Loucy (cell line): Measurements from ENCODE around the gene C11orf42.

Source experiments
- EZH2phosphoT487 ChIP-seq: fragments of 200-600 bp; IDR thresholded peaks from 2 replicates; pipeline ENCODE4 v1.6.1; 2018; ENCODE audit warnings: antibody characterized with exemption, mild to moderate bottlenecking, moderate library complexity, borderline replicate concordance
- TF ChIP-seq, protein P1 (sequence below): fragments of 200-600 bp; sonication (generic); conservative IDR thresholded peaks from 2 replicates; pipeline ENCODE4 v1.5.1; 2014; ENCODE audit warnings: mild to moderate bottlenecking, antibody characterized with exemption, low read length

GRCh38 chr11:6199174-6199810 is 6.1 kb upstream of the C11orf42 start, which contains the start of gene OR52W1:
- TF ChIP-seq, protein P1, sequence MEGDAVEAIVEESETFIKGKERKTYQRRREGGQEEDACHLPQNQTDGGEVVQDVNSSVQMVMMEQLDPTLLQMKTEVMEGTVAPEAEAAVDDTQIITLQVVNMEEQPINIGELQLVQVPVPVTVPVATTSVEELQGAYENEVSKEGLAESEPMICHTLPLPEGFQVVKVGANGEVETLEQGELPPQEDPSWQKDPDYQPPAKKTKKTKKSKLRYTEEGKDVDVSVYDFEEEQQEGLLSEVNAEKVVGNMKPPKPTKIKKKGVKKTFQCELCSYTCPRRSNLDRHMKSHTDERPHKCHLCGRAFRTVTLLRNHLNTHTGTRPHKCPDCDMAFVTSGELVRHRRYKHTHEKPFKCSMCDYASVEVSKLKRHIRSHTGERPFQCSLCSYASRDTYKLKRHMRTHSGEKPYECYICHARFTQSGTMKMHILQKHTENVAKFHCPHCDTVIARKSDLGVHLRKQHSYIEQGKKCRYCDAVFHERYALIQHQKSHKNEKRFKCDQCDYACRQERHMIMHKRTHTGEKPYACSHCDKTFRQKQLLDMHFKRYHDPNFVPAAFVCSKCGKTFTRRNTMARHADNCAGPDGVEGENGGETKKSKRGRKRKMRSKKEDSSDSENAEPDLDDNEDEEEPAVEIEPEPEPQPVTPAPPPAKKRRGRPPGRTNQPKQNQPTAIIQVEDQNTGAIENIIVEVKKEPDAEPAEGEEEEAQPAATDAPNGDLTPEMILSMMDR = no peak
- no peak for TF ChIP-seq EZH2phosphoT487
